OCI-LY7 (cell line): ENCODE measurements around the gene GLS. TPM values are rescaled to one million over a fixed set of nuclear protein-coding genes. Genes with fewer than 3 reads are reported as not detected.

ENCODE experiments used
- BruUV-seq: library from RNA; stranded (reverse); fragments of 400-500 nt; replicated peaks from 2 replicates; lab custom pipeline; 2021; lab: Mats Ljungman, UMichigan
- CTCF ChIA-PET: fragments of 300-600 bp; sonication (Branson Sonifier 250); formaldehyde crosslinking; loops from one replicate; lab custom pipeline; 2022; ENCODE audit warnings: antibody characterized with exemption; ENCODE audit not compliant: unreplicated experiment; lab: Charles Lee
- POLR2A ChIA-PET: fragments of 300-600 bp; sonication (Branson Sonifier 250); formaldehyde crosslinking; loops from one replicate; lab custom pipeline; 2022; ENCODE audit warnings: antibody characterized with exemption; lab: Charles Lee
- DNase-seq: peaks from one replicate; pipeline ENCODE4 v3.0.0-alpha.2; 2015; ENCODE audit warnings: low spot score
- H2AFZ ChIP-seq: fragments of 200-600 bp; sonication (generic), shearing (Covaris generic); 2 replicates; pipeline ENCODE4 v1.6.1; 2014; ENCODE audit warnings: mild to moderate bottlenecking, antibody characterized with exemption, low read length, moderate library complexity
- H3K27ac ChIP-seq: fragments of 200-600 bp; sonication (generic); 2 replicates; pipeline ENCODE4 v1.5.1; 2014; ENCODE audit warnings: mixed run types, low read depth, mild to moderate bottlenecking, moderate library complexity, low read length, inconsistent platforms; ENCODE audit not compliant: poor library complexity, severe bottlenecking
- H3K36me3 ChIP-seq: fragments of 200-600 bp; sonication (generic); 2 replicates; pipeline ENCODE4 v1.6.1; 2014; ENCODE audit warnings: mild to moderate bottlenecking, antibody characterized with exemption, low read length, moderate library complexity, mixed read lengths; ENCODE audit not compliant: insufficient read depth
- H3K4me1 ChIP-seq: fragments of 200-600 bp; sonication (generic); 2 replicates; pipeline ENCODE4 v1.5.1; 2014; ENCODE audit warnings: mild to moderate bottlenecking, low read length; ENCODE audit not compliant: insufficient read depth, poor library complexity, severe bottlenecking
- H3K4me2 ChIP-seq: fragments of 200-600 bp; sonication (generic); 2 replicates; pipeline ENCODE4 v1.6.1; 2014; ENCODE audit warnings: mild to moderate bottlenecking, low read length
- H3K4me3 ChIP-seq: fragments of 200-600 bp; sonication (generic); 2 replicates; pipeline ENCODE4 v1.5.1; 2014; ENCODE audit warnings: mild to moderate bottlenecking, low read depth, low read length; ENCODE audit not compliant: poor library complexity, severe bottlenecking
- H3K79me2 ChIP-seq: fragments of 200-600 bp; sonication (generic); 2 replicates; pipeline ENCODE4 v1.6.1; 2016; ENCODE audit warnings: low read depth, mild to moderate bottlenecking, low read length, moderate library complexity, mixed read lengths; ENCODE audit not compliant: insufficient read depth
- H3K9me2 ChIP-seq: fragments of 200-600 bp; sonication (generic); 2 replicates; pipeline ENCODE4 v1.6.1; 2016; ENCODE audit warnings: mild to moderate bottlenecking, low read length, mixed read lengths; ENCODE audit not compliant: insufficient read depth
- H3K9me3 ChIP-seq: fragments of 200-600 bp; sonication (generic); 2 replicates; pipeline ENCODE4 v1.6.1; 2014; ENCODE audit warnings: mild to moderate bottlenecking, mixed run types, low read length, mixed read lengths
- H4K20me1 ChIP-seq: fragments of 200-600 bp; sonication (generic); 2 replicates; pipeline ENCODE4 v1.6.1; 2014; ENCODE audit warnings: mild to moderate bottlenecking, antibody characterized with exemption, low read length, moderate library complexity, mixed read lengths; ENCODE audit not compliant: insufficient read depth
- EZH2phosphoT487 ChIP-seq: fragments of 200-600 bp; sonication (generic); IDR thresholded peaks from 2 replicates; pipeline ENCODE4 v1.6.1; 2018; ENCODE audit warnings: low read depth, borderline replicate concordance, mild to moderate bottlenecking, mixed run types, antibody characterized with exemption, low read length, moderate library complexity, mixed read lengths
- intact Hi-C: fragments of 100-400 bp; cut with micrococcal nuclease; formaldehyde crosslinking; loops from one replicate; pipeline ENCODE4 v1.10.0; 2022; ENCODE audit not compliant: unreplicated experiment
- total RNA-seq, 2 experiments: library from RNA; depleted of rRNA in 1 of 2; stranded (reverse); fragments of >200 nt in 1 of 2; shearing (Covaris generic) in 1 of 2; gene quantifications; 2 replicates each; pipeline ENCODE4 v1.2.3, GENCODE V29; 2014 to 2022
- TF ChIP-seq, protein P1 (sequence below): fragments of 200-600 bp; sonication (generic); conservative IDR thresholded peaks from 2 replicates; pipeline ENCODE4 v1.5.1; 2014; ENCODE audit warnings: mild to moderate bottlenecking, antibody characterized with exemption, low read length, moderate library complexity, mixed read lengths

GLS gene
- total RNA-seq, 2 experiments from 2014 or later = 102 to 103 TPM

DNA sequence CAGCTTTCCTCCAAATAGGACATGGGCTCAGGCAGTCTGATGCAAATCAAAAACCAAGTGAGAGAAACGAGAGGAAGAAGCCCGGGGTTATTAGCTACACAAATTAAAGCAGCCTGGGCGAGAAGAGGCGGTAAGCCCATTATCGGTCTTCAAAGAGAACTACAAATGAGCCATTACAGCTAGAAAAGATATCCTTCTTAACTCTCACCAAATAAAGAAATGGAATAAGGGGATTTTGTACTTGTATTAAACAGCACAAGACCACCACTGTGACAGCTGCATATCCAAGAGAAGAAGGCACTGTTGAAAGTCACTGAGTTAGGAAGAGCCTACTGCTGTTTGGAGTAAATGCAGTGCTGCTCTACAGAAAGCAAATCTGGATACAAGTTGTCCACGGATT, 100.7 kb downstream of the GLS start:
- ChIA-PET CTCF (no interaction called here), POLR2A (interaction anchor here (1.3 to 2.0 kb wide), 2 partner anchors 10 to 13 kb away, joined by 3 to 6 read pairs; no protein-coding TSS in a partner anchor)
- Histone ChIP-seq H3K27ac (no peak overlapping the region), H3K9me3 (no peaks in the 10 kb centered on the region), H3K4me2 (no peak overlapping the region), H3K4me1 (no peaks in the 10 kb centered on the region), H3K36me3 (peaks cover 95% of the 10 kb centered on the region), H3K79me2 (no peaks in the 10 kb centered on the region), H2AFZ (no peak overlapping the region), H3K4me3 (no peak overlapping the region), H3K9me2 (no peaks in the 10 kb centered on the region), H4K20me1 (no peaks in the 10 kb centered on the region)
- TF ChIP-seq, protein P1, sequence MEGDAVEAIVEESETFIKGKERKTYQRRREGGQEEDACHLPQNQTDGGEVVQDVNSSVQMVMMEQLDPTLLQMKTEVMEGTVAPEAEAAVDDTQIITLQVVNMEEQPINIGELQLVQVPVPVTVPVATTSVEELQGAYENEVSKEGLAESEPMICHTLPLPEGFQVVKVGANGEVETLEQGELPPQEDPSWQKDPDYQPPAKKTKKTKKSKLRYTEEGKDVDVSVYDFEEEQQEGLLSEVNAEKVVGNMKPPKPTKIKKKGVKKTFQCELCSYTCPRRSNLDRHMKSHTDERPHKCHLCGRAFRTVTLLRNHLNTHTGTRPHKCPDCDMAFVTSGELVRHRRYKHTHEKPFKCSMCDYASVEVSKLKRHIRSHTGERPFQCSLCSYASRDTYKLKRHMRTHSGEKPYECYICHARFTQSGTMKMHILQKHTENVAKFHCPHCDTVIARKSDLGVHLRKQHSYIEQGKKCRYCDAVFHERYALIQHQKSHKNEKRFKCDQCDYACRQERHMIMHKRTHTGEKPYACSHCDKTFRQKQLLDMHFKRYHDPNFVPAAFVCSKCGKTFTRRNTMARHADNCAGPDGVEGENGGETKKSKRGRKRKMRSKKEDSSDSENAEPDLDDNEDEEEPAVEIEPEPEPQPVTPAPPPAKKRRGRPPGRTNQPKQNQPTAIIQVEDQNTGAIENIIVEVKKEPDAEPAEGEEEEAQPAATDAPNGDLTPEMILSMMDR = no peak
- no peak for TF ChIP-seq EZH2phosphoT487
- BruUV-seq = no TSS peak
- intact Hi-C loops = no loop called here
- DNase-seq = no peak

DNA sequence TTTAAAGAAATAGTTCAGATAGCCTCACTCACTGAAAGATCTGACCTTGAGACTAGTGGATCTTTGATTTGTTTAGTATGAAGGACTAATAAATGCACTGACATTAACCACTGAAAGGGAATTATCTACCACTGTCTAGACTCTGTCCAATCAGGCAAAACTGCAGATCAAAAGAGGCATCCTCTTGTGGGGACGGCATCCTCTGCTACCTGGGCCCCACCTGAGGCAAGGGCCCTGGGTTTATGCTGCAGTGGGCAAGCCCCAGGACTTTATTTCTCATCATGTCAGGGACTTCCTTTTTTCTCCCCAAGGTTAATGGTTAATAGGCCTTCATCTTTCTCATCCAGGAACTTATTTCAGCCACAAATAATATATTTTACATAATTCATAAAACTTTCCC, 101.1 kb downstream of the GLS start:
- H3K79me2 ChIP-seq = no peaks in the 10 kb centered on the region
- H3K4me1 ChIP-seq = no peaks in the 10 kb centered on the region
- H2AFZ ChIP-seq = no peak overlapping the region
- no peak overlapping the region for H3K27ac ChIP-seq
- DNase-seq = no peak
- no peak for TF ChIP-seq EZH2phosphoT487
- TF ChIP-seq, protein P1 = no peak
- intact Hi-C loops = no loop called here
- POLR2A ChIA-PET = interaction anchor here (1.3 to 2.0 kb wide), 2 partner anchors 10 to 14 kb away, joined by 3 to 6 read pairs; no protein-coding TSS in a partner anchor
- H3K4me3 ChIP-seq = no peak overlapping the region
- H3K36me3 ChIP-seq = peaks cover 95% of the 10 kb centered on the region
- H3K9me2 ChIP-seq = no peaks in the 10 kb centered on the region
- no peaks in the 10 kb centered on the region for H3K9me3 ChIP-seq
- no peak overlapping the region for H3K4me2 ChIP-seq
- CTCF ChIA-PET = no interaction called here
- no peaks in the 10 kb centered on the region for H4K20me1 ChIP-seq
- no TSS peak for BruUV-seq

DNA sequence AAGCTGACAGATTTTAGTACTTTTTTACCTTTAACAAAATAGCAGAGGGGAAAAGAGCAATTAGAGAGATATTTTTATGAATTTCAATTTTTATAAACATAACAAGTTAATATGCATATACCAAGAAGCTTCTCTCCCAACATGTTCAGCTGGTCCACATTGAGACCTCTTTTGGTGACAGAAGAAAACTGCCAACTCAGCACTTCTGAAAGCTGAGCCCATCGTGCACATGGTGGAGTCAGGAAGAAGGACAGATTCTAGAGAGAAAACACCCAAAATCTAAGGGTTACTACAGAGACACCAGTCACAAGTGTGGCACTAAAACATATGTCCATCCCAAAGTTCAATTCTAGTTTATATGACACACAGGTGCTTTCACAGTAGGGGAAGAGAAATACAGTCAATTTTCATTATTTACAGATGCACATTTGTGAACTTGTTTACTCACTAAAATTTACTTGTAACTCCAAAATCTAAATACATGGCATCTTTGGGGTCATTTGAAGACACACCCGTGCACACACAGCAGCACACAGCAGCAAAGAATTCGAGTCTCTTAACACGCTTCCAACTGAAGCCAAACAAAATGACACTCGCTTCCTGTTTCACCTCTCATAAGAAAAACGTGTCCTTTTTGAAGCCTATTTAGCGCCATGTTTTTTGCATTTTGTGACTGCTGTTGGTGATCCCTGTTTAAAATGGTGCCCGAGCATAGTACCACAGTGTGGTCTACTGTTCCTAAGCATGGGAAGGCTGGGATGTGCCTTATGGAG, 101.8 kb downstream of the GLS start:
- TF ChIP-seq, protein P1 = no peak
- TF ChIP-seq EZH2phosphoT487 = no peak
- Histone ChIP-seq H3K27ac (no peak overlapping the region), H3K9me2 (no peaks in the 10 kb centered on the region), H3K4me2 (no peak overlapping the region), H3K4me3 (no peak overlapping the region), H3K36me3 (peaks cover 98% of the 10 kb centered on the region), H3K79me2 (no peaks in the 10 kb centered on the region), H2AFZ (no peak overlapping the region), H3K9me3 (no peaks in the 10 kb centered on the region), H3K4me1 (no peaks in the 10 kb centered on the region), H4K20me1 (no peaks in the 10 kb centered on the region)
- CTCF ChIA-PET = no interaction called here
- no TSS peak for BruUV-seq
- no peak for DNase-seq
- POLR2A ChIA-PET = interaction anchor here (1.3 to 2.0 kb wide), 4 partner anchors 8 to 30 kb away, joined by 3 to 6 read pairs (median 5); no protein-coding TSS in a partner anchor
- intact Hi-C loops = no loop called here
